Activated CD8-positive, alpha-beta memory T cell treated with anti-CD3 and anti-CD28 coated beads, Interleukin-2, amount 50 U/mL, for 24 hours (primary cell): ENCODE data around the gene ZNG1C.
"Not testable (repeated sequence)": the region's sequence is repeated elsewhere in the genome, so short reads cannot be mapped to it uniquely, and the experiment has no call there.

Experiments used
- DNase-seq: peaks from one replicate; pipeline ENCODE4 v3.0.0-alpha.2; 2020; ENCODE audit errors: extremely low read depth

Gene ZNG1C

GRCh38 chr9:68241683-68242082 lies at the start of gene ZNG1C:
ZNG1C (plus strand) TSS chr9:68241983; CDS start chr9:68242032, 49 bp downstream.
- not testable (repeated sequence) for DNase-seq

- DNase-seq: not testable (repeated sequence)
These were observed 654 bp downstream of the ZNG1C start for GRCh38 chr9:68242437-68242836.

GRCh38 chr9:68281041-68281440 lies 39.3 kb downstream of the ZNG1C start:
- DNase-seq: not testable (repeated sequence)

- DNase-seq: not testable (repeated sequence)
These were observed 60.8 kb downstream of the ZNG1C start, which contains the start of gene FOXD4L3 for GRCh38 chr9:68302567-68302966. FOXD4L3 (plus strand) TSS chr9:68302867; CDS start chr9:68302952, 85 bp downstream.

- DNase-seq: not testable (repeated sequence)
These were observed 62.0 kb downstream of the ZNG1C start for GRCh38 chr9:68303771-68304170.

GRCh38 chr9:68304212-68304611 lies 62.4 kb downstream of the ZNG1C start:
- DNase-seq: not testable (repeated sequence)

- not testable (repeated sequence) for DNase-seq
These were observed 63.0 kb downstream of the ZNG1C start for GRCh38 chr9:68304777-68305176.

GRCh38 chr9:68305680-68306285 lies 64.0 kb downstream of the ZNG1C start:
- not testable (repeated sequence) for DNase-seq

GRCh38 chr9:68306391-68306964 lies 64.7 kb downstream of the ZNG1C start:
- DNase-seq: not testable (repeated sequence)

GRCh38 chr9:68307127-68307526 lies 65.3 kb downstream of the ZNG1C start:
- not testable (repeated sequence) for DNase-seq

- not testable (repeated sequence) for DNase-seq
These were observed 65.9 kb downstream of the ZNG1C start for GRCh38 chr9:68307654-68308053.

- not testable (repeated sequence) for DNase-seq
These were observed 69.4 kb downstream of the ZNG1C start for GRCh38 chr9:68311208-68311607.

- DNase-seq: not testable (repeated sequence)
These were observed 76.4 kb downstream of the ZNG1C start for GRCh38 chr9:68318209-68318608.

- DNase-seq: not testable (repeated sequence)
These were observed 82.0 kb downstream of the ZNG1C start for GRCh38 chr9:68323749-68324148.

- not testable (repeated sequence) for DNase-seq
These were observed 82.7 kb downstream of the ZNG1C start for GRCh38 chr9:68324518-68324917.

GRCh38 chr9:68329106-68329505 lies 87.3 kb downstream of the ZNG1C start:
- DNase-seq: not testable (repeated sequence)

GRCh38 chr9:68330531-68331173 lies 88.9 kb downstream of the ZNG1C start:
- not testable (repeated sequence) for DNase-seq

- DNase-seq: not testable (repeated sequence)
These were observed 90.3 kb downstream of the ZNG1C start for GRCh38 chr9:68332122-68332521.

- DNase-seq: not testable (repeated sequence)
These were observed 94.2 kb downstream of the ZNG1C start for GRCh38 chr9:68335935-68336334.

GRCh38 chr9:68336639-68337339 lies 95.0 kb downstream of the ZNG1C start:
- not testable (repeated sequence) for DNase-seq

GRCh38 chr9:68338000-68338399 lies 96.2 kb downstream of the ZNG1C start:
- DNase-seq: not testable (repeated sequence)
